Activated T-cell treated with anti-CD3 and anti-CD28 coated beads for 4 hours (primary cell): Measurements from ENCODE around the gene DEGS2.
"Not testable (repeated sequence)": the region's sequence is repeated elsewhere in the genome, so short reads cannot be mapped to it uniquely, and the experiment has no call there.

Experiments used
- DNase-seq: peaks from one replicate; pipeline ENCODE4 v3.0.0-alpha.2; 2020

The DEGS2 gene

DNA sequence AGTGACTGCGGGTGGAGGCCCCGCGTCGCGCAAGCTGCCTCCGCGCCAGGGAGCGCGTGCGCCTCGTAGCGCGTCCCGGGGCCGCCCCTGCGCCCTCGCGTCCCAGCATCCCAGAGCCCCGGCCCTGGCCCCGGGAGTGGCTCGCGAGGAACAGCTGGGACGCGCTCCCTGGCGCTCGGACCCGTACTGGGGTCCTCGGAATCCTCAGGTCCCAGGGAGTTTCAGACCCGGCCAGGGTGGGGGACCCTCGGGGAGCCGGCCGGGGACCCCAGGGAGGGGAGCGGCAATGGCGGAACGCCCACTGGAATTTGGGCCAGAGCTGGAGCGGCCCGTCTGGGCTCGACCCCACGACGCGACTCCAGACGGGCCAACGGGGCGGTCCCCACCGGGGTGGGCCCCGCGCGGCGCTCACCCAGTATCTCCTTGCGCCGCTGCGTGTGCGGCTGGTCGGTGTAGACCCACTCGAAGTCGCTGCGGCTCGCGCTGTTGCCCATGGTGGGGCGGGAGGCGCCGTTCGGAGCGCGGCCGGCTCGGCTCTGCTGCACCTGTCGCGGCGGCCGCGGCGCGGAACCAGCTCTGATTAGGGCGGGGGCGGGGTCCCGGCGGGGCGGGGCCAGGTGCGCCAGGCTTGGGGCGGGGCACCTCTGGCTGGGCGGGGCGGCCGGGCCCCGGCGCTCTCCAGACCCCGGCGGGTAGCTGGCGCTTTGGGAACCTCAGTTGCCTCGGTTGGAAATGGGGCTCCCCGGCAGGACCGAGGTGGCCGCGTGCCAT, at the start of gene DEGS2:
Gene DEGS2, minus strand, starts transcription at position 552 of the 771 bp plus-strand sequence. Its CDS starts 58 bp downstream, at position 494.
- peak; percentile 50 for DNase-seq

- not testable (repeated sequence) for DNase-seq
These were observed 48.7 kb upstream of the DEGS2 start for GRCh38 chr14:100208136-100208535.

DNA sequence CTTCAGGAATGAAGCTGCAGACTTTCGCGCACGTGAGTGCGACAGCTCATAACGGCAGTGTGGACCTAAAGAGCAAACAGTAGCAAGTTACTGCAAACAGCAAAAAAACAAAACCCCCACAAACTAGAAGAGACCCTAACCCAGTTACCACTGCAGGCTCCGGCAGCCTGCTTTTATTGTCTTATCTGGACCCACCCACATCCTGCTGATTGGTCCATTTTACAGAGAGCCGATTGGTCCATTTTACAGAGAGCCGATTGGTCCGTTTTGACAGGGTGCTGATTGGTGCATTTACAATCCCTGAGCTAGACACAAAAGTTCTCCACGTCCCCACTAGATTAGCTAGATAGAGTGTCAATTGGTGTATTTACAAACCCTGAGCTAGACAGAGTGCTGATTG, 48.1 kb upstream of the DEGS2 start:
- DNase-seq, result not testable (repeated sequence)

DNA sequence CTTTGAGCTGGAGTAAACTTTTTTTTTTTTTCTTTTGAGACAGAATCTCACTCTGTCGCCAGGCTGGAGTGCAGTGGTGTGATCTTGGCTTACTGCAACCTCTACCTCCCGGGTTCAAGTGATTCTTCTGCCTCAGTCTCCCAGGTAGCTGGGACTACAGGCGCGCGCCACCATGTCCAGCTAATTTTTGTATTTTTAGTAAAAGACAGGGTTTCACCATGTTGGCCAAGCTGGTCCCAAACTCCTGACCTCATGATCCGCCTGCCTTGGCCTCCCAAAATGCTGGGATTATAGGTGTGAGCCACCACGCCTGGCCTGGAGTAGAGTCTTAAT, 45.4 kb upstream of the DEGS2 start:
- not testable (repeated sequence) for DNase-seq

DNA sequence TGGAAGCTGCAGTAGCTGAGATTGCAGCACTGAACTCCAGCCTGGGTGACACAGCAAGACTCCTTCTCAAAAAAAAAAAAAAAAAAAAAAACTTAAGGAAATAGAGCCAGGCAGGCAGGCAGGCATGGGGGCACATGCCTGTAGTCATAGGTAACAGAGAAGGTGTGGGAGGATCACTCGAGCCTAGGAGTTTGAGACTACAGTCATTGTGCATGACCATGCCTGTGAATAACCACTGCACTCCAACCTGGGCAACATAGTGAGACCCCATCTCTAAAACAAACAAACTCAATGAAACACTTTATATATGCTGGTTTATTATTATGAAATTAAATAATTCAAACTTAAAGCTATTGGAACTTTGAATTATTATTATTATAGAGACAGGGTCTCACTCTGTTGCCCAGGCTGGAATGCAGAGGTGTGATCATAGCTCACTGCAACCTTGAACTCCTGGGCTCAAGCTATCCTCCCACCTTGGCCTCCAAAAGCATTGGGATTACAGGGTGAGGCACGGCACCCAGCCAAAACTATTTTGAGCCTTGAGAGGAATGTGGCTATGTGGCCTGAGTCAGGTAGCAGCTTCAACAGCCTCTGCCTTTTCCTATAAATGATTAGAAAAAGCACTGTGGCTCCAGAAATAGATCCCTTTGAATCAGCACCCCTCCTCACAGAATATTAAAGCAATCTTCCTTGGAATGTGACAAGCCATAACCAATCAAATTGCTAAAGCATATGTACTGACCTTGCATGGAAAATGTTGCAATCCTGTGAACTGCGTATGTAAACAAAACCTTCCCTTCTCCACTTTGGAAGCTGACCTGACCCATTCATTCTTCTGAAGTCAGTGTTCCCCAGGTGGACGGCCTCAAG, 44.8 kb upstream of the DEGS2 start:
- DNase-seq, result no peak

- no peak for DNase-seq
These were observed 43.7 kb upstream of the DEGS2 start for GRCh38 chr14:100203146-100203545.

GRCh38 chr14:100202712-100203111, 43.3 kb upstream of the DEGS2 start:
- no peak for DNase-seq

DNA sequence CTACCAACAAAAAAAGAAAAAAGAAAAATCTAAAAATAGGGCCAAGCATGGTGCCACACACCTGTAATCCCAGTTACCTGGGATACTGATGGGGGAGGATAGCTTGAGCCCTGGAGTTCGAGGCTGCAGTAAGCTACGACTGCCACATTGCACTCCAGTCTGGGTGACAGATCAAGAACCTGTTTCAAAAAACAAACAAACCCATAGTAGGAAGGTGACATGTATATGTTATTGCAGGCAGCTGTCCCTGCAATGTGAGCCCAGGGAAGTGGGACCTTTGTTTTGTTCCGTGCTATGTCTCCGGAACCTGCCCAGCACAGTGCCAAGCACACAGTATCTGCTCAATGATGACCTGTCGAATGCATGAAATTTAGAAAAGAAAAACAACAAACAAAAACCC, 42.3 kb upstream of the DEGS2 start:
- no peak for DNase-seq

DNA sequence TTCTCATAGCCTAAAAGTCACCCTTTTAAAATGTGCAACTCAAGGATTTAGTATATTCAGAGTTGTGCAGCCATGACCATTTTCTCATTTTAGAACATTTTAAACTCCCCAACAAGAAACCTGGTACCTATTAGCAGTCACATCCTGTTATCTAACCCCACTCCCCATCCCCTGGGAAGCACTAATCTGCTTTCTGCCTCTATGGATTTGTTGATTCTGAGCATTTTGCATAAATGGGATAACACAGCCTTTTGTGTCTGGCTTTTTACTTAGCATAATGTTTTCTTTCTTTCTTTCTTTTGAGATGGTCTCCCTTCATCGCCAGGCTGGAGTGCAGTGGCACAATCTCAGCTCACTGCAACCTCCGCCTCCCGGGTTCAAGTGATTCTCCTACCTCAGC, 40.9 kb upstream of the DEGS2 start:
- DNase-seq, result no peak

GRCh38 chr14:100199240-100199860, 39.9 kb upstream of the DEGS2 start:
- DNase-seq, result no peak

DNA sequence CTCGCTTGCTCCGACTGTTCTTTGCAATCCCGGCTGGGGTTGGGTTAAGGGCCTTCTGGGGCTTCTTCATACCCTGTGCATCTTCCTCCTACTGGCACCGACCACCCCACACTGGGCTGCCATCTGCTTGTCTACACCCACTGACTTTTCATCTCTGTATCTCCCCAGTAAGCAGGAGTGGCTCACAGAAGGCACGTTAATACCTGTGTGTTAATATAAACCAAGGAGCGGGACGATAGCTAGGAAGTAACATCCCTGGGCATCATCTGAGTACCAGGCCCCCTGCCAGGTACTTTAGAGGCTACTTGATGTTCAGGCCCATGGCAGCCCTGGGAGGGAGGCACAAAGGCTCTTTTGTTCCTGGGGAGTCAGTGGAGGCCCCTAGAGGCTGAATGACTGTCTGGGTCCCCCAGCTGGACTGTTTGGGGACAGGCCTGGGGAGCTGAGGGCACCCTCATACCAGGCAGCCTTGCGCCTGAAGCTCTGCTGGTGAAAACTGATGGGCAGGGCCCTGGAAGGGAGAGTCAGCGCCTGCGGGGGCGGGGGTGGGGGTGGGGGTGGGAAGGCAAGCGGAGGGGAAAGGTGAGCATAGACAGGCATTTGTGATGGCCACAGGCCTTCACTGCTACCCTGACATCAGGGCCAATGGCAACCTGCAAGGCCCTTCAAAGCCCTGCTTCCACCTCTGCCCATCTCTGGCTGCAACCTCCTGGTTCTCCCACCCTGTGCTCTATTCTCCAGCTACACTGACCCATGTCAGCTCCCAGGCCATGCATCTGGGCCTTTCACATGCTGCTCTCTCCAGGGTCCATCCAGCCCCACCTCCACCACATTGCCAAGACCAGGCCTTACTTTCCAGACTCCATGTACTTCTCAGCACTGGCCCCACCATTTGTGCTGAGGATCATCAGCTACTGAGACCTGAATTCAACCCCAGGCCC, 34.2 kb upstream of the DEGS2 start:
- DNase-seq, result no peak

DNA sequence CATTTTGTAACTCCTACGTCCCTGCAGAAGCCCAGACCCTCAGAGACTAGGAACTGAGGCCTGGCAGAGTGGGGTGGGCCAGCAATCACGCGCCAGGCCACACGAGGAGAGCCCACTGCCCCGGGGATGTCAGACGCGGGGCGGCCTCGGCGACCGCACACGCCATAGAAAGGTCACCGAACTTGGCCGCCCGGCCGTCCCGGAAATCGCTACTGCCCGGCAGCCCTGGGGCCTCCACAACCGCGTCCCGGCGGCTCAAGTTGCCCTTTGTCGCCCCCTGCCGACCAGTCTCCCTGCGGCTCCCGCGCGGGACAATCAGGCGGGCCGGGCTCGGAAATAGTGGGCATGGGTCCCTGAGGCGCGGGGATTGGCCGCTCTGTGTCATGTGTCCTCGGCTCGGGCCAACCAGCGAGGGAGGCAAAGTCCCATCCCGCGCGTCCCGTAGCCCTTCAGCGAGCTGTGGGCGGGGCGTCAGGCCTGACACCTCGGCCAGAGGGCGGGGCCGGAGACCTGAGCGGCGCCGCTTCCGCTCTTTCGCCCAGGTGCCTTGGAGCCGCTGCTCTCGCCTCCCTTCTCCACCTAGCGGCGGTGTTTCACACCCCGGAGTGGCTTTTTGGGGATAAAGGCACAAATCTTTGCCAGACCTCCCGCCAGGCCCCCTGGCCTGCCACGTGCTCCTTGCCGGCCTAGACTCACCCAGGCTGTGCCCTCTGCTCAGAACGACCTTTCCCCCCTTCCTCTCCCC, 33.4 kb upstream of the DEGS2 start:
- DNase-seq, result peak; percentile 98

DNA sequence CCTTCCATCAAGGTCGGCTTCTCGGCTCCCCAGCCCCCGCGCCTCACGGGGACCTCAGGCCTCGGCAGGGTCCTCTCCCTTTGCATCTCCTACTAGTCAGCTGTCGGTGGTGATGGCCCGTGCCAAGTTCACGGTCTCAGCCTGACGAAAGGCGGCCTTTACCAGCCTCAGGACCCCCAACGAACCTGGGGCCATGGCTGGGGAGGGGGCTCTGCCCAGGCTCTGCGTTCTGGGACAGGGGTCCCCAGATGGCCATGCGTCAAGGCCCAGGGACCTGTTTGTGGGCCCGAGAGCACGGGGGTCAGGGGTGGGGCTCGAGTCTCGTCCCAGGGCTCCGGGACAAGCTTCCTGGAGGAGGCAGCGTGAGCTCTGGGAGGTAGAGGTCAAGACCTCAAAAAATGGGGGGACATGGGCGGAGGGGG, 32.8 kb upstream of the DEGS2 start:
- no peak for DNase-seq

DNA sequence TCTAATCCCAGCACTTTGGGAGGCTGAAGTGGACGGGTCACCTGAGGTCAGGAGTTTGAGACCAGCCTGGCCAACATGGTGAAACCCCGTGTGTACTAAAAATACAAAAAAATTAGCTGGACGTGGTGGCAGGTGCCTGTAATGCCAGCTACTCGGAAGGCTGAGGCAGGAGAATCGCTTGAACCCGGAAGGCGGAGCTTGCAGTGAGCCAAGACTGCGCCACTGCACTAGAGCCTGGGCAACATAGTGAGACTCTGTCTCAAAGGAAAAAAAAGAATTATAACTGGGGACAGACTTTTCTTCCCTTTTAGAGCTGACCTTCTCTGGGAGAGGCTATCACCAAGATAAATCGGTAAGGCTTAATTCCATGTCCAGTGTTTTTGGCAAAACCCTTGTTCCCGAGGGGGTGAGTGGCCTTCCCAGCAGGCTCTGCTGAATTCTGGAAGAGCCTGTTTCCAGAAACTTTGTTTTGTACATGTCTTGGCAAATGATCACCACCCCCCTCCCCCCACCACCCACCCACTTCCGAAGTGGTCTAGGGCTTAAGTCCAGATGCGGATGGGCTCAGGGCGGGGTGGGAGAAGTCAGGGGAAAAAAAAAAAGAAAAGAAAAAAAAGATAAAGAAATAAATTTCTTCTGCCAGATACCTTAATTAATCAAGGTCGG, 32.3 kb upstream of the DEGS2 start:
- no peak for DNase-seq

DNA sequence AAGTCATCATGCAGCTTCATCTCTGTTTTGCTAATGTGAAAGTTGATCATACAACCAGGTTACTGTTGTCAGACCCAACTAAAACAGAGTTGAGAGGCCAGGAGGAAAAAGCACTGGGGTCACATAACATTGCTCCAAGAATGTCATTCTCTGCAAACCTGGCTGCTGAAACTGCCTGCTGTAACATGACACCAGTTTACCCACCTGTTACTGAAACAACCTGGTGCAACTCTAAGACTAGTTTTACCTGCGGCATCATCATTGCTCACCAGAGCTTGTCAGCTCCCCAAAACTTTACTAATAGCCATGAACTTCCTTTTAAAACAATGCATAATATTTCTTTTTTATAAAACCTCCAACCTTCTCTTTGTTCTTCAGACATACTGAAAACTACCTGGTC, 30.7 kb upstream of the DEGS2 start:
- no peak for DNase-seq

- no peak for DNase-seq
These were observed 29.1 kb upstream of the DEGS2 start for GRCh38 chr14:100188392-100189030.

GRCh38 chr14:100187247-100187833, 27.9 kb upstream of the DEGS2 start:
- no peak for DNase-seq

DNA sequence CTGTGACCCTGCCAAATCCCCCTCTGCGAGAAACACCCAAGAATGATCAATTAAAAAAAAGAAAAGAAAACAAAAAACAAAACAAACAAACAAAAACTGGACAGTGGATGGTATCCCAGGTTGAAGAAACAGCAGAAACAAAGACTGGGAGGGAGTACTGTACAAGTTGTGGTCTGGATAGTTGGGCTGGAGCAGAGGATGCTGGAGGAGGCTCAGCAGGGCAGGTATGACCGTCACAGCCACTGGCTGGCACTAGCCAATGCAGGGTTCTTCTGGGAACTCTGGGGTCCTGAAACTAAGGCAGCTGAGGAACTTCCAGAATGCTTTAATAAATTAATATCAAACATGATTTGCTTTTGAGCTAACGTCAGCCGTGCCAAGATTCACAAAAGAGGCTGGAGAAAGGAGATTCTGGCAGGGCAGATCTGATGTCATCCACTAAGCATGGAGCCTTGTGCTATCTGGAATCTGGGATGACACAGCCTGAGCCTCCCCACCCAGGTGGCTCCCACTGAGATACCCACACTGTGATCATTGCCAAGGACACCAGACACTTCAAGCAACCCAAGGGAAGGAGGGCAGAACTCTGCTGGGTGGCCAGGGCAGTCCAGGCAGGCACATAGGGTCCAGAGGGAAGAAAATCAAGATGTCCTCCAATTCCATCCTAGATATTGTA, 22.6 kb upstream of the DEGS2 start:
- not testable (repeated sequence) for DNase-seq

DNA sequence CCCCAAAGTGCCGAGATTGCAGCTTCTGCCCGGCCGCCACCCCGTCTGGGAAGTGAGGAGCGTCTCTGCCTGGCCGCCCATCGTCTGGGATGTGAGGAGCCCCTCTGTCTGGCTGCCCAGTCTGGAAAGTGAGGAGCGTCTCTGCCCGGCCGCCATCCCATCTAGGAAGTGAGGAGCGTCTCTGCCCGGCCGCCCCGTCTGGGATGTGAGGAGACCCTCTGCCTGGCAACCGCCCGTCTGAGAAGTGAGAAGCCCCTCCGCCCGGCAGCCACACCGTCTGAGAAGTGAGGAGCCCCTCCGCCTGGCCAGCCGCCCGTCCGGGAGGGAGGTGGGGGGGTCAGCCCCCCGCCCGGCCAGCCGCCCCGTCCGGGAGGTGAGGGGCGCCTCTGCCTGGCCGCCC, 21.2 kb upstream of the DEGS2 start:
- DNase-seq, result not testable (repeated sequence)

GRCh38 chr14:100178691-100179090, 19.2 kb upstream of the DEGS2 start:
- no peak for DNase-seq
